ENCODE measurements around the gene HBQ1.

Gene HBQ1

GRCh38 chr16:179211-180092 is 807 bp upstream of the HBQ1 start:
- no peak overlapping the region for H3K4me3 ChIP-seq (ENCODE audit: low read depth, low read length)
- no peak for DNase-seq (ENCODE audit: low read depth)
- in situ Hi-C loops (cut with HindIII; ENCODE audit: low sequenced_read_pairs) = no loop called here
- TF ChIP-seq CTCF (IDR thresholded peaks at IDR 0.05; ENCODE audit: low read depth, low read length, missing control alignments) = no peak

GRCh38 chr16:180681-181564 is 664 bp downstream of the HBQ1 start:
- peak; percentile 12 for DNase-seq (ENCODE audit: low read depth)
- peak overlapping the region; percentile 32 for H3K4me3 ChIP-seq (ENCODE audit: low read depth, low read length)
- in situ Hi-C loops (cut with HindIII; ENCODE audit: low sequenced_read_pairs) = no loop called here
- TF ChIP-seq CTCF (IDR thresholded peaks at IDR 0.05; ENCODE audit: low read depth, low read length, missing control alignments) = no peak

GRCh38 chr16:181565-182021 is 1.3 kb downstream of the HBQ1 start:
- TF ChIP-seq CTCF (IDR thresholded peaks at IDR 0.05; ENCODE audit: low read depth, low read length, missing control alignments) = peak; percentile 89
- H3K4me3 ChIP-seq (ENCODE audit: low read depth, low read length) = no peak overlapping the region
- in situ Hi-C loops (cut with HindIII; ENCODE audit: low sequenced_read_pairs) = no loop called here
- no peak for DNase-seq (ENCODE audit: low read depth)

- TF ChIP-seq CTCF (IDR thresholded peaks at IDR 0.05; ENCODE audit: low read depth, low read length, missing control alignments) = no peak
- in situ Hi-C loops (cut with HindIII; ENCODE audit: low sequenced_read_pairs) = no loop called here
- H3K4me3 ChIP-seq (ENCODE audit: low read depth, low read length) = no peak overlapping the region
- no peak for DNase-seq (ENCODE audit: low read depth)
Observed at GRCh38 chr16:183005-183404, 2.7 kb downstream of the HBQ1 start.

GRCh38 chr16:185213-185612 is 5.0 kb downstream of the HBQ1 start:
- no peak for TF ChIP-seq CTCF (IDR thresholded peaks at IDR 0.05; ENCODE audit: low read depth, low read length, missing control alignments)
- H3K4me3 ChIP-seq (ENCODE audit: low read depth, low read length) = no peak overlapping the region
- in situ Hi-C loops (cut with HindIII; ENCODE audit: low sequenced_read_pairs) = no loop called here
- no peak for DNase-seq (ENCODE audit: low read depth)

- DNase-seq (ENCODE audit: low read depth) = no peak
- in situ Hi-C loops (cut with HindIII; ENCODE audit: low sequenced_read_pairs) = no loop called here
- TF ChIP-seq CTCF (IDR thresholded peaks at IDR 0.05; ENCODE audit: low read depth, low read length, missing control alignments) = no peak
- H3K4me3 ChIP-seq (ENCODE audit: low read depth, low read length) = no peak overlapping the region
Observed at GRCh38 chr16:185691-186090, 5.4 kb downstream of the HBQ1 start.
